GM12892 (cell line): Measurements from ENCODE around the gene NOL4L.
"Not testable (repeated sequence)": the region's sequence is repeated elsewhere in the genome, so short reads cannot be mapped to it uniquely, and the experiment has no call there.

Experiments
- POLR2A ChIP-seq: IDR thresholded peaks from 2 replicates; pipeline ENCODE4 v1.6.1; 2011; ENCODE audit warnings: low read depth, low read length, control low read depth
- POLR2AphosphoS5 ChIP-seq: IDR thresholded peaks from 2 replicates; pipeline ENCODE4 v1.6.1; 2011; ENCODE audit warnings: low read depth, low read length, control low read depth
- TAF1 ChIP-seq: IDR thresholded peaks from 2 replicates; pipeline ENCODE4 v1.6.1; 2011; ENCODE audit warnings: low read depth, mild to moderate bottlenecking, control low read depth, low read length, borderline replicate concordance

GRCh38 chr20:32407131-32407750 lies 177.9 kb downstream of the NOL4L start:
- TF ChIP-seq POLR2AphosphoS5, TAF1, POLR2A: not testable (repeated sequence)
